NCI-H1930 (cell line): ENCODE results near the gene CDH23.

Source experiments
- DNase-seq, 2 experiments: peaks; one replicate each; lab custom pipeline; 2025; lab: John Stamatoyannopoulos, UW

Gene CDH23

GRCh38 chr10:71690094-71690720 lies 293.5 kb downstream of the CDH23 start:
- no peak for DNase-seq

GRCh38 chr10:71691405-71691804 lies 294.7 kb downstream of the CDH23 start:
- DNase-seq = no peak

GRCh38 chr10:71692598-71693306 lies 296.0 kb downstream of the CDH23 start:
- DNase-seq = no peak

- no peak for DNase-seq
Measured at GRCh38 chr10:71693377-71693776, 296.7 kb downstream of the CDH23 start.

GRCh38 chr10:71694039-71694501 lies 297.4 kb downstream of the CDH23 start:
- no peak for DNase-seq

GRCh38 chr10:71694567-71694968 lies 297.8 kb downstream of the CDH23 start:
- DNase-seq = no peak

GRCh38 chr10:71695502-71696476 lies 299.1 kb downstream of the CDH23 start:
- no peak for DNase-seq

- DNase-seq = peak in 1 of 2 experiments; percentile 13
Measured at GRCh38 chr10:71696628-71697326, 300.1 kb downstream of the CDH23 start.

- no peak for DNase-seq
Measured at GRCh38 chr10:71697938-71698709, 301.4 kb downstream of the CDH23 start.

- DNase-seq = no peak
Measured at GRCh38 chr10:71698737-71699136, 302.0 kb downstream of the CDH23 start.

GRCh38 chr10:71700731-71701368 lies 304.1 kb downstream of the CDH23 start:
- no peak for DNase-seq

GRCh38 chr10:71701496-71702132 lies 304.9 kb downstream of the CDH23 start:
- DNase-seq = no peak

GRCh38 chr10:71703577-71703976 lies 306.9 kb downstream of the CDH23 start:
- no peak for DNase-seq

GRCh38 chr10:71704816-71705215 lies 308.1 kb downstream of the CDH23 start:
- DNase-seq = no peak

GRCh38 chr10:71705582-71705981 lies 308.9 kb downstream of the CDH23 start:
- DNase-seq = no peak

GRCh38 chr10:71706216-71707121 lies 309.7 kb downstream of the CDH23 start:
- DNase-seq = no peak

- DNase-seq = no peak
Measured at GRCh38 chr10:71707240-71707789, 310.6 kb downstream of the CDH23 start.

- DNase-seq = peak; percentile 12 to 22
Measured at GRCh38 chr10:71708301-71708703, 311.6 kb downstream of the CDH23 start.
